D341Med (cell line): ENCODE results near the gene MAPK10.
"Not testable (repeated sequence)": the region's sequence is repeated elsewhere in the genome, so short reads cannot be mapped to it uniquely, and the experiment has no call there.

Experiments
- DNase-seq: peaks from one replicate; pipeline ENCODE4 v3.0.0; 2012; ENCODE audit warnings: low spot score

The MAPK10 gene

DNA sequence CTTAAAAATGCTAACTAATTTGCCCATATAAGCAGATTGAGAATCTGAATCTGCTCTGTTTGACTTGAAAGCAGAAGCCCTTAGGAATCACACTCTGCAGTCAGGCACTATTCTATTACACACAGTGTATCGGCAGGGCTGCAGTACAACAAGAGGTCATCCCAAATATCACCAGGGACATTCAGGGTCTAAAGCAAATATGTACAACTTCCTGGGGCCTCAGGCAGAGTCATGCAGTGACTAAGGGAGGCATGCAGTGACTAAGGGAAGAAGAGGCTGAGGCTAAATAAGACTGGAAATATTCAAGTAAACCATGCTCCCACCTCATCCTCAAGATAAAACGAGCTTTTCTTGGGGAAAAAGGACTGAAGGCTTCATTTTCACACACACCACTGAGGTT, 20.9 kb downstream of the MAPK10 start:
- DNase-seq, result no peak

- DNase-seq, result no peak
Measured at GRCh38 chr4:86338521-86338920, 21.3 kb downstream of the MAPK10 start.

DNA sequence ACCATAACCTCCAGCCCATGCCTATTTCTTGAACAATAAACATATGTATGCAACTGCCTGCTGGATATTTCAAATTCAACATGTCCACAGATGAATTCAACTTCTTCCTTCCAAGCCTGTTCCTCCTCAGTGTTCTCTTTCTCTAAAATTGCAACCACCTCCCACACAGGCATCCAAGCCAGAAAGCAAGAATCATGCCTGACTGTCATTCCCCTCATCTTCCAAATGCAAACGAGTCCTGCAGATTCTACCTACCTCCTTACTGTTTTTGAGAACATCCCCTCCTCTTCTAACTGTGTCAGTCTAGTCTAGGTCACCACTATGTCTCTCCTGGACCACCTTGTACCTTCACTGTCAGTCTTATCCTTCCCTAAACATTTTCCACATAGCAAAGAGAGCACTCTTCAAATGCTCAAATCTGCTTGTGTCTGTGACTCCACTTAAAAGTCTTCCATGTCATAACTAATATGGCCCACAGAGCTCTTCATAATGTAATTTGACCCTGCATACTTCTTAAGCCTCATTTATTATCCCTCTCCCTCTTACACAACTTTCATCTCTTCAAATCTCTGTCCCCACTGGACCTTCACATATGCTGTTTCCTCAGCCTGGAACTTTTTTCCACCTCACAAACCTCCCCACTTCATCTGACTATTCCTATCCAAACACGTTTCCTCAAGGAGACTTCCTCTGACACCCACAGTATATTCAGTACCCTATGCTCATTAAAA, 25.7 kb downstream of the MAPK10 start:
- DNase-seq, result no peak

DNA sequence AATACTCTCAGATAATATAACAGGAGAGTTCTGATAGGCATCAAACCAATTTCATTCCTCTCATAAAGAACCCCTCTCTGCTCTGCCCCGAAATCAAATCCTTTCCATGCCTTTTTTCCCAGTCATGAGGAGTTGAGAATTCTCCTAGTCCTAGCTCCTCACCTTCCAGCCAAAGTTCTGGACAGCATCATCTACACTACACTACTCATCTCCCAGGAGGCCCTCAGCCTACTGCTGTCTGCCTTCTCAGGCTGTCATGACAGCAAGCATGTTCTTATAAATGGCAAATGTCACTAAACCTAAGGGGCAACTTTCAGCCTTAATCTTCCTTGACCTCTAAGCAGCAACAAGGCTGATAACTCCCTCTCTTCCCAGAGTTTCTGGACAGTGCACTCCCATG, 26.6 kb downstream of the MAPK10 start:
- no peak for DNase-seq

DNA sequence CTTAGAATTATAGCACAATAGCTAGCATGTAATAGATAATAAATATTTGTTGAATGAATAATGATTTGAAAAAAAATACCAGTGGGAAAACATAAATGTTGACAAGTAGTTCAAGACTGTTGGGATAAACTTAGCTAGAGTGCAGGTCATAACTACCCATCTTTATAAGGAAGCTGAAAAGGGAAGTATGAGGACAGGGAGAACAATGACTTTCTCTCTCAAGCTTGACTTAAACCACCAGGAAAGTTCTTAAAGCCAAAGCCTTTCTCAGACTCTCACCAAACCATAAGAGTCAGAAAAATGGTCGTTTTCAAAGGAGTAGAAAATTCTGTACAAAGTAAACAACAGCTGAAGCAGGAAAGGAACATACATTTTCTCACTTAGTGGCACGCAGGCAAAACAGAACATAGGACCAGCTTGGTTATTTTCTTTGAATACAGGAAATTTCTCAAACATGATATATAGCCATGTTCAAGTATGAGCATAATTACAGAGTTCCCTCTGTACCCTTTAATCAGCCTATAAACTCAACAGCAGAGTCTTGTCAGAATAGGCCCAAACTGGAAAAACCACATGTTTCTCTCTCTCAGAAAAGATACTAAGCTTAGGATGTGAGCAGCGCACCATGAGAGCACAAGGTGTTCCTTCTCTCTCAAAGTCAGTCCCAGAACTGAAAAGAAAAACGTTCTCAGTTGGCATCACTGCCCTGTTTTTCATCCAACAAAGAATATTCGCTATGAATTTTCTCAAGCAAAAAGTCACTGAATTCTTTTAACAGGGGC, 28.7 kb downstream of the MAPK10 start:
- DNase-seq, result no peak

- not testable (repeated sequence) for DNase-seq
Measured at GRCh38 chr4:86330411-86330810, 29.4 kb downstream of the MAPK10 start.

DNA sequence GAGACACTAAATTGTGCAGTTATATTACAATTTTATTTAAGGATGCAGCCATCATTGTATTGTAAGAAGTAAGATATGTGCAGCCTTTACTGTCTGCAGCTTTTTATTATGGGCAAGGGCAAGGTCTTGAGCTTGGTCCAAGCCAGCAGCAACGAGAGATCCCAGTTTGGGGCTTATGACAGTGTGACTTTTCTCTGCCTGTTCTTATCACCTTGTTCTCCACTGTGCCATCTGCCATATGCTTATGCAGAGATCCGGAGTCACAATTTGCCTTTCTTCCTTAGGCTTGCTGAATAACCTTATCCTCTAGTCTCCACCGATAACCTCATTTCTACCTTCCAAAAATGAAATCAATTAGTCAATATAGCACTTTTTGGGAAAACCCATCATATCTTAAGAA, 30.4 kb downstream of the MAPK10 start:
- DNase-seq, result no peak

DNA sequence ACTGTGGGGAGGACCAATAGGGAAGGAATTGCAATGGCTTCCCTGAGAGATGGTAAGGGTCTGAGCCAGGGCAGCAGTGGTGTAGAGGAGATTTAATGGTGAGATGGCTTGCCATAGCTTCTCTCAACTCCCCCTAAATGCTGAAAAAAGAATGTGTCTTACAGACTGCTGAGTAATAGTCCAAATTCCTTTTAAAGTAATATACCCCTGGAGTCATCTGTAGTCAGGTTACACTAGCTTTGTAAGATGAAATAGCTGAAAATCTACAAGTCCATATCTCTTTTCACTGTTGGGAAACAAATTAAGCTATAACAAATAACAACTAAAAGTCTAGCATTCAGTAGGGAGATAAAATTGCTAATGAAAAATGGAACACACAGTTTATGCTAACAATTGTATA, 33.5 kb downstream of the MAPK10 start:
- DNase-seq, result no peak

DNA sequence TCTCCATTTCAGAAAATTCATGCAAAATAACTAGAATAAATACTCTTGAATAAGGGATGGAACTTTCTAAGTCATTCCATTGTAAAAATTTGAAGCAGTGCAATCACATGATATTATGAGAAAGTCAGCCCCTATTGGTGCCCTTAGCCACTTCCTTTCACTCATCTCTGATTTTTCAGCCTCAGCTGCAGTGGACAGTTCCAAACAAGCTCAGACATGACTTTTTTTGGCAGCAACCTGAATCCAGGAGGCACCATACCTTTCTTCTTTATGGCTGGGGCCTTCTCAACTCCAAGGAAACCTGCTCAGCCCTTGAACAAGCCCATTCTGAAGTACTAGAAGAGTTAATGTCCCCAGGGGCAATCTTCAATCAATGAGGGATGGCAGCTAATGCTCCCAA, 40.5 kb downstream of the MAPK10 start:
- DNase-seq, result no peak

- DNase-seq, result no peak
Measured at GRCh38 chr4:86315579-86315978, 44.3 kb downstream of the MAPK10 start.

DNA sequence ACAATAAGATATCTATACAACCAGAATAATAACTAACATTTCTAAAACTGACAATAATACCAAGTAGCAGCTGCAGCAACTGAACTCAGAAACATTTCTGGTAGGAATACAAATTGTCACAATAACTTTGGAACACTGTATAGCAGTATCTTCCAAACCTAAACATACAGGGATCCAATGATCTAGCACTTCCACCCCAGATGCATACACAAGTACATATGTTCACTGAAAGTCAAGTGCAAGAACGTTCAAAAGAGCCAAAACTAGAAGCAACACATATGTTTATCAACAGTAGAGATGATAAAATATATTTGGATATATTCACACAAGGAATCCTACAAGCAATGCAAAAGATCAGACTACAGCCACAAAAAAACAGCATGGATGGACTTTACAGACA, 46.2 kb downstream of the MAPK10 start:
- DNase-seq, result no peak

GRCh38 chr4:86307432-86307831, 52.4 kb downstream of the MAPK10 start:
- DNase-seq, result no peak

DNA sequence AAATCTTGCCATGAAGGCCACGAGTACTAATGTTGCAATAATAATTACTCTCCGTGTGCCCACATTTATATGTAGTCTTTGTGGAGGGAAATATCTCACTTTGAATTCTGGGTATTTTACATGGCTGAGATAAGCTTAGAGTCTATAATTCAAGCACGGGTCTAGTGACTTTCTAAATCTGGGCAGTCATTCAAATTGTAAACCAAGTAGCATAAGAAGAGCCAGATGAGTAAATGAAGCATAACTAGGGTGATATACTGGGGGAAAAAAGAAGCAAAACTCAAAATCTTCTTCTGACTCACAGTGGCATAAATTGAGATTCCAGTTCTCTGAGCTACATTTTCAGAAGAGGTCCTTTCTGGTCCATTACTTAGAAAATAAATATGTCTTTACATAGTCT, 53.0 kb downstream of the MAPK10 start:
- no peak for DNase-seq

- no peak for DNase-seq
Measured at GRCh38 chr4:86302830-86303229, 57.0 kb downstream of the MAPK10 start.

DNA sequence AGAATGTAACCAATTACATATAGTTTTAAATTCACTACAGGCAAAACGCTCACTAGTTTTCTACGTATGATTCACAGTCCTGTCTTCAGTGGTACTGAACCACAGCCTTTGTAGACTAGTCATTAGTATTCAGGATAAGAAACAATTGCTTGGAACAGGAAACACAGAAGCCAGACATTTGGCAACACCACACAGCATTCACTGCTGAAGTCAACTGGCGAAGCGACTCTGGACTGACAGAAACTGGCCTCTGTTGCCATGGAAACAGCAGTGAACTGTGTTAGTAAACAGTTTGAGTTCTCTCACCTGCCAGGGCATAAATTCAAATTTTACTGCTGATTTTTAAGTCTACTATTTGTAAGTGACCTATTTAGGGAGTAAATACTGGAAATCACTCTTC, 57.6 kb downstream of the MAPK10 start:
- DNase-seq, result no peak

- no peak for DNase-seq
Measured at GRCh38 chr4:86300516-86300915, 59.3 kb downstream of the MAPK10 start.

- no peak for DNase-seq
Measured at GRCh38 chr4:86296865-86297264, 63.0 kb downstream of the MAPK10 start.

- DNase-seq, result no peak
Measured at GRCh38 chr4:86294883-86295282, 65.0 kb downstream of the MAPK10 start.

DNA sequence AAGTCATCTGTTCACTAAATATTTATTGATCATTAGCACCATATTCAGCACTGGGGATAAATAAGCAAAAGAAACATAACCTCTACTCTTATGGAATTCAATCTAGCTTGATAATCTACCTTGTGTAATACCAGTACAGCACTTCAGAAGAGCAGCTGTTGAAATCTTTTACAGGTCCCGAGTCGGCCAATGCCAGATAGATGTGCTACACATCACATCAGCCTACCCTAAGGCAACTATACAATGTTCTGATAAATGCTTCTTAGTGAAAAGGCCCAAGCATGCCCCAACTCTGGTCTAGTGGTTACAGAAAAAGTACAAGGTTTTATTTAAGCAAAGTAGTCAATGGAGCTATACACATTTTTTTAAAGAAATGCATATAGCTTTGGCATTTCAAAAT, 68.7 kb downstream of the MAPK10 start:
- no peak for DNase-seq

DNA sequence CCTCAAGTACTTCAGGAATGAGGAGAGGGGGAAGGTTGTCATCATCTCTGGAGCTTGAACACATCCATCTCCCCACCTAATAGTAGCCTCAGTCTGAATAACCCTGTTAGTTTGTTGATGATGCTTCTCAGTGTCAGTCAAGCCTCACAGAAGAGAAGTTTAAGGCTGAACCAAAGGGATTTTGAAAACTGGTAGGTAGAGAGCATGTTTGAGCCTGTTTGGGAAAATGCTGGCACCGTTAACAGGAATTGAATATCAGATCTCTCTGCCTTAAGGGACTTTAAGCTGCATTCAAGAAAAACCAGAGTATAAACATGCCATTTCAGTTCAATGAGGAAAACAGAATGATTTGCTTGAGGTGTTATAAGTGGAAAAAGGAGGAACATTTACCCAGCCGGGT, 73.1 kb downstream of the MAPK10 start:
- no peak for DNase-seq

DNA sequence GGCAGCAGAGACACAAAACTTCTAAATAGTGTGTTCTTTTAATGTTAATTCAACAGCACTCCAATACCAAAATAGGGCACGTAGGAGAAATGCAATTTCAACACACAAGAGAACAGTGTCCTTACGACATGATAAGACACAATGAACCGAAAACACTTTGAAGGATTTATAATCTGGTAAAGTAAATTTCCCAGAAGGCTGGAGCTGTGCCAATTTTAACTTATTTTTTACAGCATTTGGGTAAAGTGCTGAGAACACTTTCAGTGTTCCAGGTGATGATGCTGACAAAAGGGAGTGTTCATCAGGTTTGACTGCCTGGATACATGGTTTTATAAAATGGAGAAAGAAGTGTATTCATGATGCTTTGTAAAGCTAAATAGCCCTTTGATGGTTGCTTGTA, 76.5 kb downstream of the MAPK10 start:
- DNase-seq, result no peak

DNA sequence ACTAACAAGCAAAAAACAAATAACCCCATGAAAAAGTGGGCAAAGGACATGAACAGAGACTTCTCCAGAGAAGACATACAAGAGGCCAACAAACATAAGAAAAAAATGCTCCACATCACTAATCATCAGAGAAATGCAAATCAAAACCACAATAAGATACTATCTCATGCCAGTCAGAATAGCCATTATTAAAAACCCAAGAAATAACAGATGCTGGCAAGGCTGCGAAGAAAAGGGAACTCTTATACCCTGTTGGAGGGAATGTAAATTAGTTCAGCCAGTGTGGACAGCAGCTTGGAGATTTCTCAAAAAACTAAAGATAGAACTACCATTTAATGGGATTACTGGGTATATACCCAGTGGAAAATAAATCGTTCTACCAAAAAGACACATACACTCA, 79.6 kb downstream of the MAPK10 start:
- DNase-seq, result no peak

- DNase-seq, result no peak
Measured at GRCh38 chr4:86279293-86279960, 80.4 kb downstream of the MAPK10 start.
